Mesenchymal stem cell (in vitro differentiated cells and primary cell): Measurements from ENCODE around the gene NRARP.

ENCODE experiments used
- DNase-seq: peaks from one replicate; pipeline ENCODE4 v3.0.0-alpha.2; 2013
- H2AFZ ChIP-seq: one replicate; pipeline ENCODE4 v1.6.1; 2013; ENCODE audit warnings: low read depth, mild to moderate bottlenecking, control low read depth, inconsistent platforms, low read length, moderate library complexity
- H2AK5ac ChIP-seq: 2 replicates; pipeline ENCODE4 v1.6.1; 2013; ENCODE audit warnings: low read length, moderate library complexity, mild to moderate bottlenecking, inconsistent platforms; ENCODE audit not compliant: severe bottlenecking
- H2BK120ac ChIP-seq: one replicate; pipeline ENCODE4 v1.6.1; 2013; ENCODE audit warnings: low read depth, mild to moderate bottlenecking, inconsistent platforms, low read length, moderate library complexity
- H2BK12ac ChIP-seq, 2 experiments: one replicate each; pipeline ENCODE4 v1.6.1; 2013; ENCODE audit warnings: inconsistent platforms in 2 of 2, low read length in 2 of 2, mild to moderate bottlenecking in 2 of 2, moderate library complexity in 2 of 2, control low read depth in 1 of 2
- H2BK15ac ChIP-seq: one replicate; pipeline ENCODE4 v1.6.1; 2013; ENCODE audit warnings: mild to moderate bottlenecking, low read depth, inconsistent platforms; ENCODE audit not compliant: poor library complexity, severe bottlenecking
- H2BK5ac ChIP-seq: 2 replicates; pipeline ENCODE4 v1.6.1; 2013; ENCODE audit warnings: low read depth, mild to moderate bottlenecking, low read length, control low read depth, inconsistent platforms; ENCODE audit not compliant: poor library complexity, severe bottlenecking
- H3K14ac ChIP-seq, 2 experiments: one replicate each; pipeline ENCODE4 v1.6.1; 2013; ENCODE audit warnings: inconsistent platforms in 2 of 2, low read length in 2 of 2, control low read depth in 1 of 2, mild to moderate bottlenecking in 1 of 2, moderate library complexity in 1 of 2
- H3K18ac ChIP-seq, 2 experiments: one replicate each; pipeline ENCODE4 v1.6.1; 2013; ENCODE audit warnings: inconsistent platforms in 2 of 2, low read length in 2 of 2, control low read depth in 1 of 2, low read depth in 1 of 2, mild to moderate bottlenecking in 1 of 2
- H3K23ac ChIP-seq, 2 experiments: one replicate each; pipeline ENCODE4 v1.6.1; 2013; ENCODE audit warnings: inconsistent platforms in 2 of 2, low read length in 2 of 2, mild to moderate bottlenecking in 2 of 2, moderate library complexity in 2 of 2, control low read depth in 1 of 2
- H3K27ac ChIP-seq: 2 replicates; pipeline ENCODE4 v1.5.1; 2013; ENCODE audit warnings: mild to moderate bottlenecking, moderate library complexity, low read length, control low read depth, inconsistent platforms; ENCODE audit not compliant: poor library complexity, severe bottlenecking
- H3K27me3 ChIP-seq, 2 experiments: 2 replicates each; pipeline versions ENCODE4 v1.6.1 to v1.7.0; 2013; ENCODE audit warnings: low read length in 2 of 2, mild to moderate bottlenecking in 2 of 2, moderate library complexity in 2 of 2, control low read depth in 1 of 2, inconsistent platforms in 1 of 2; ENCODE audit not compliant: control insufficient read depth in 1 of 2, insufficient read depth in 1 of 2
- H3K36me3 ChIP-seq, 2 experiments: 2 replicates each; pipeline versions ENCODE4 v1.6.1 to v1.7.0; 2013; ENCODE audit warnings: low read length in 2 of 2, control low read depth in 1 of 2, inconsistent platforms in 1 of 2, low read depth in 1 of 2, mild to moderate bottlenecking in 1 of 2; ENCODE audit not compliant: insufficient read depth in 2 of 2, control insufficient read depth in 1 of 2
- H3K4ac ChIP-seq, 2 experiments: one replicate each; pipeline ENCODE4 v1.6.1; 2013; ENCODE audit warnings: inconsistent platforms in 2 of 2, low read length in 2 of 2, mild to moderate bottlenecking in 2 of 2, moderate library complexity in 2 of 2, control low read depth in 1 of 2, low read depth in 1 of 2
- H3K4me1 ChIP-seq: 2 replicates; pipeline ENCODE4 v1.6.1; 2013; ENCODE audit warnings: low read depth, low read length, control low read depth; ENCODE audit not compliant: control insufficient read depth, insufficient read depth
- H3K4me2 ChIP-seq: 2 replicates; pipeline ENCODE4 v1.6.1; 2013; ENCODE audit warnings: low read length, mild to moderate bottlenecking, inconsistent platforms; ENCODE audit not compliant: poor library complexity, severe bottlenecking
- H3K4me3 ChIP-seq, 2 experiments: 2 replicates each; pipeline versions ENCODE4 v1.5.1 to v1.7.0; 2013; ENCODE audit warnings: low read length in 2 of 2, mild to moderate bottlenecking in 2 of 2, control low read depth in 1 of 2, low read depth in 1 of 2; ENCODE audit not compliant: insufficient read depth in 1 of 2
- H3K79me1 ChIP-seq: replicated peaks from 2 replicates; pipeline ENCODE4 v1.6.1; 2013; ENCODE audit warnings: mild to moderate bottlenecking, control low read depth, low read length, inconsistent platforms; ENCODE audit not compliant: poor library complexity, severe bottlenecking
- H3K9ac ChIP-seq: 2 replicates; pipeline ENCODE4 v1.7.0; 2013; ENCODE audit warnings: mild to moderate bottlenecking, low read length, moderate library complexity
- H3K9me3 ChIP-seq: 2 replicates; pipeline ENCODE4 v1.7.0; 2013; ENCODE audit warnings: mild to moderate bottlenecking, low read length; ENCODE audit not compliant: control insufficient read depth
- H4K8ac ChIP-seq: one replicate; pipeline ENCODE4 v1.6.1; 2013; ENCODE audit warnings: inconsistent platforms, mild to moderate bottlenecking, low read length, moderate library complexity
- H4K91ac ChIP-seq: one replicate; pipeline ENCODE4 v1.6.1; 2013; ENCODE audit warnings: mild to moderate bottlenecking, low read length, inconsistent platforms
- WGBS: methylation state at CpG from one replicate; pipeline ENCODE4 v1.1.7; 2013; ENCODE audit warnings: mixed read lengths; 5-methylcytosine and 5-hydroxymethylcytosine counted together

The NRARP gene

DNA sequence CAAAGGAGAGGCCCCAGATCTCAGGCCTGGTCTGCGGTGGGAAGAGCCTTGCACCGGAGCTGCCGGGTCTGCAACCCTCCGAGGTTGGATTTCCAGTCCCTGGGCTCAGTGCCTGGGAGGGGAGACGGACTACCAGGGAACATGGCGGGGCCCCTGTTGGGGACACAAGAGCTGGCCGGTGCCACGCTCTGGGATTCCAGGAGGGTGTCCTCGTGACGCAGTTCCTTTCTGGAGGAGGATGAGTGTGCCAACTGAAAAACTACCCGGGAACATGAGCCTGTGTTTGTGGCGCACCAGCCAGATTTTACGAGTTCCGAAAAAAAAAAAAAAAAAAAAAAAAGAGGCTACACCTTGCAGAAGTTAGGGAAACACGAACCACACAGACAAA, 9.0 kb downstream of the NRARP start:
- DNase-seq = no peak
- Histone ChIP-seq H2AK5ac (no peak overlapping the region), H4K8ac (no peak overlapping the region), H2BK12ac (no peak overlapping the region), H2AFZ (no peak overlapping the region), H3K9ac (no peak overlapping the region), H3K27ac (no peak overlapping the region), H3K36me3 (peaks cover 0 to 4% of the 10 kb centered on the region in 2 experiments), H3K18ac (no peak overlapping the region), H3K4ac (no peak overlapping the region), H2BK120ac (no peak overlapping the region), H3K79me1 (no peaks in the 10 kb centered on the region), H3K27me3 (peaks cover 37 to 47% of the 10 kb centered on the region in 2 experiments), H2BK5ac (no peak overlapping the region), H2BK15ac (no peak overlapping the region), H3K14ac (no peak overlapping the region), H3K9me3 (peaks cover 4% of the 10 kb centered on the region), H3K4me1 (peaks cover 21% of the 10 kb centered on the region), H3K4me2 (no peak overlapping the region), H4K91ac (no peak overlapping the region), H3K4me3 (no peak overlapping the region), H3K23ac (peak overlapping the region in 1 of 2 experiments; percentile 52)
- WGBS = 91% methylated on average over 15 of the region's 15 CpGs

DNA sequence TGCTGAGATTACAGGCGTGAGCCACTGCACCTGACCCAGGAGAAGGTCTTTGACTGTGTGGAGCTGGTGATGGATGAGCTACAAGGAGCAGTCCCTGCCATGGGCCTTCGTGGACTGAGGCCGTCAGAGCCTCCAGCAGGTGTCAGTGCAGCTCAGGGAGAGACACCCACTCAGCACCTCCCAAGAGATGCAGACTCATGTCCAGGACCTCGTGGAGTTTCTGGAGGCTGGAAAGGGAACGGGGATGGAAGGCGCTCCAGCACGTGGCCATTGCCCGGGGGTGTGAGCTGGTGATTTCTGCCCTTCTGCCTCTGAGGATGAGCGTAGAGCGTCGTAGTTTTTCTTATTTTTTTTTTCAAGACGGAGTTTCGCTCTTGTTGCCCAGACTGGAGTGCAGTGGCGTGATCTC, 15.1 kb downstream of the NRARP start:
- no peak overlapping the region for H3K4me3 ChIP-seq
- peak; percentile 74 for DNase-seq
- H3K23ac ChIP-seq = no peak overlapping the region
- H3K14ac ChIP-seq = no peak overlapping the region
- peaks cover 5% of the 10 kb centered on the region for H3K4me1 ChIP-seq
- H3K79me1 ChIP-seq = peaks cover 3% of the 10 kb centered on the region
- H2AFZ ChIP-seq = no peak overlapping the region
- H3K9ac ChIP-seq = no peak overlapping the region
- H2BK15ac ChIP-seq = no peak overlapping the region
- WGBS = 60% methylated on average over 14 of the region's 14 CpGs
- H3K36me3 ChIP-seq = peaks cover 0 to 6% of the 10 kb centered on the region in 2 experiments
- H2AK5ac ChIP-seq = no peak overlapping the region
- H3K18ac ChIP-seq = no peak overlapping the region
- no peak overlapping the region for H3K4me2 ChIP-seq
- H4K8ac ChIP-seq = no peak overlapping the region
- no peak overlapping the region for H2BK120ac ChIP-seq
- H3K9me3 ChIP-seq = no peaks in the 10 kb centered on the region
- no peak overlapping the region for H2BK12ac ChIP-seq
- no peak overlapping the region for H4K91ac ChIP-seq
- H3K27me3 ChIP-seq = peaks cover 0 to 18% of the 10 kb centered on the region in 2 experiments
- H3K27ac ChIP-seq = no peak overlapping the region
- H2BK5ac ChIP-seq = no peak overlapping the region
- no peak overlapping the region for H3K4ac ChIP-seq

DNA sequence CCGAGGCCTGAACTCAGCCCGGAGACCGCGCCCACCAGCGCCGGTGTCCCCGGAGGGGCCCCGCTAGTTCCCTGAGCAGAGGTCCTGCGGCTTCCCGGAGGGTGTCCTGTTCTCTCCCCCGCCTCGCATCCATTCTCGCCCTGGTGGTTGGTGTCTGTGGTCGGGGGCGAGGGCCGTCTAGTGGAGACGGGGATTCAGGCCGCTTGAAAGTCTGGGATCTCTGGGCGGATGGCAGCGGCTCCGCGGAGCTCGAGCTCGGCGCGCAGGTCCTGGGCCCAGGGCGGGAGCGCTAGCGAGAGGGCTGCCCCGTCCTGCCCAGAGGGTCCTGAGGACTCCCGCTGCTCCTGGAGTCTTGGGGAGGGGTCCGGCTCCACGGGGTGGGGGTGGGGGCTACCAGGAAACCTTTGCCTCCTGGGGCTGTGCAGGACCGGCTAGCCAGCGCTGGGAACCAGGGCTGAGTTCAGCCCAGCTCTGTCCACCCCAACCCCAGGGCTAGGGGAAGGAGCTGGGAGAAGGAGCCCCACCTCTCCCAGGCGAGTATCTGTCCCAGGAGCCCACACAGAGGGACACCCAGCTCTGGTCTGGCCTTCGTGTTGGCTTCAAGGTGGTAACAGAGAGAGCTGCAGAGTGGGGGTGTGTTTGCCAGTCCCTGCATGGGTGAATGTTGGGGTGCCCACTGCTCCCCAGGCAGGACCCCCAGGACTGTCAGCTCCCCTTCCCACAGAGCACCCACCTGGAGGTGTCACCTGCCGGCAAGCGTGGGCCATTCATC, 20.5 kb downstream of the NRARP start:
- H3K18ac ChIP-seq = peak overlapping the region; percentile 23 to 84
- H3K79me1 ChIP-seq = peaks cover 23% of the 10 kb centered on the region
- 40% methylated on average over 34 of the region's 39 CpGs for WGBS
- H3K14ac ChIP-seq = peak overlapping the region in 1 of 2 experiments; percentile 38
- H3K4ac ChIP-seq = peak overlapping the region; percentile 51 to 84
- peak overlapping the region in 1 of 2 experiments; percentile 41 for H3K23ac ChIP-seq
- H3K4me2 ChIP-seq = peak overlapping the region; percentile 75
- peak overlapping the region; percentile 85 for H2BK120ac ChIP-seq
- H2AFZ ChIP-seq = no peak overlapping the region
- peak overlapping the region in 1 of 2 experiments; percentile 11 for H2BK12ac ChIP-seq
- no peak overlapping the region for H2AK5ac ChIP-seq
- H3K36me3 ChIP-seq = peaks cover 0 to 42% of the 10 kb centered on the region in 2 experiments
- H3K4me1 ChIP-seq = peaks cover 54% of the 10 kb centered on the region
- peak overlapping the region in 1 of 2 experiments; percentile 3 for H3K4me3 ChIP-seq
- H3K27me3 ChIP-seq = peaks cover 0 to 51% of the 10 kb centered on the region in 2 experiments
- no peak overlapping the region for H3K27ac ChIP-seq
- peak overlapping the region; percentile 28 for H2BK15ac ChIP-seq
- H3K9ac ChIP-seq = no peak overlapping the region
- H4K91ac ChIP-seq = peak overlapping the region; percentile 67
- DNase-seq = no peak
- H2BK5ac ChIP-seq = no peak overlapping the region
- no peaks in the 10 kb centered on the region for H3K9me3 ChIP-seq
- H4K8ac ChIP-seq = peak overlapping the region; percentile 82

DNA sequence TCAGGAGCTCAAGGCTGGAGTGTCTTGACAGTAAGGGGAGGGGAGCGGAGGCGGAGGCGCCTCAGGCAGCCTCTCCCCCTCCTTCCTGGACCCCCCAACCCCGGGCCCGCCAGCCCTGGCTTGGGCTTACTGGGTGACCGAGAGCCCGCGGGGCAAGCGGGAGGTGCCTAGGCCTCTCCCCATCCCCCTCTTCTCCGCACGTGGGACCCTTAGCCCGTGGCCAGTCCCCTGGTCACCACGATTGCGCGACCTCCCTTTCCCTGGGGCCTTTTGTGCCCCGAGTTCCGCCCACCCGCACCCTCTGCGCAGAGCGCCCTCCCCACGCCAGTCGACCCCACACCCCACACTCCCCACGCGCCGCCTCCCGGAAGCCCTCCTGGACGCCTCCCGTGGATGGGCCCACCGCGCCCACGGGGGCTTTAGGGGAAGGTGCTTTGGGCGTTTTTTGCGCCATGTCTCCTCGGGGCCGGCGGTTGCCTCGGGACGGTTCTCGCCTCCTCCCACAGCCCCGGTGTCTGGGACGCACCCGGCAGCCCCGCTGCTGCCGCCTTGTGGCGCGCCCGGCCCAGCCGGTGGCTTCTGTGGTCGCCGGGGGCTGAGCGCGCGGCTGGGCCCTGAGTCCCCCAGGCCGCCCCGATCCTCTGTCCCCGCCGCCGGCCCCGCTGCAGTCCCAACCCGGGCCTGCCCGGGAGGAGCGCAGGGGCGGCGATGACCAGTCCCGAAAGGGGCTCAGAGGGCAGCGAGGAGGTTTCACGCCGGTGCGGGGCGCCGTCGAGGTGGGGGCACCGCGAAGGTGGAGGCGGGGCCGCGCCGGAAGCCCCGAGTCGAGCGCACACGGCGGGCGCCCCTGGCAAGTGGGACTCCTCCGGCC, 21.4 kb downstream of the NRARP start:
- peaks cover 23% of the 10 kb centered on the region for H3K79me1 ChIP-seq
- H3K18ac ChIP-seq = peak overlapping the region; percentile 23 to 84
- no peak overlapping the region for H2AK5ac ChIP-seq
- H2BK120ac ChIP-seq = peak overlapping the region; percentile 85
- peaks cover 61% of the 10 kb centered on the region for H3K4me1 ChIP-seq
- peaks cover 0 to 45% of the 10 kb centered on the region in 2 experiments for H3K36me3 ChIP-seq
- H3K4me3 ChIP-seq = peak overlapping the region in 1 of 2 experiments; percentile 3
- H3K4me2 ChIP-seq = peak overlapping the region; percentile 75
- no peak overlapping the region for H3K27ac ChIP-seq
- peak overlapping the region in 1 of 2 experiments; percentile 38 for H3K14ac ChIP-seq
- H2BK5ac ChIP-seq = no peak overlapping the region
- H2BK15ac ChIP-seq = peak overlapping the region; percentile 28
- peak; percentile 54 for DNase-seq
- no peak overlapping the region for H3K9ac ChIP-seq
- H2BK12ac ChIP-seq = peak overlapping the region in 1 of 2 experiments; percentile 37
- peak overlapping the region; percentile 75 for H4K8ac ChIP-seq
- H3K4ac ChIP-seq = peak overlapping the region; percentile 57 to 84
- WGBS = 25% methylated on average over 66 of the region's 85 CpGs
- H3K23ac ChIP-seq = peak overlapping the region; percentile 41 to 71
- H2AFZ ChIP-seq = no peak overlapping the region
- peaks cover 0 to 46% of the 10 kb centered on the region in 2 experiments for H3K27me3 ChIP-seq
- no peaks in the 10 kb centered on the region for H3K9me3 ChIP-seq
- peak overlapping the region; percentile 67 for H4K91ac ChIP-seq
